GM18873 (cell line): ENCODE measurements around the gene CCDC188.
"Not testable (repeated sequence)": the region's sequence is repeated elsewhere in the genome, so short reads cannot be mapped to it uniquely, and the experiment has no call there.

ENCODE experiments used
- ATAC-seq: cut with Tn5 transposase; IDR thresholded peaks from one replicate; pipeline ENCODE4 v1.9.1; 2021; ENCODE audit warnings: mild to moderate bottlenecking, moderate library complexity, moderate number of reproducible peaks; ENCODE audit not compliant: unreplicated experiment, low FRiP score

CCDC188 gene

DNA sequence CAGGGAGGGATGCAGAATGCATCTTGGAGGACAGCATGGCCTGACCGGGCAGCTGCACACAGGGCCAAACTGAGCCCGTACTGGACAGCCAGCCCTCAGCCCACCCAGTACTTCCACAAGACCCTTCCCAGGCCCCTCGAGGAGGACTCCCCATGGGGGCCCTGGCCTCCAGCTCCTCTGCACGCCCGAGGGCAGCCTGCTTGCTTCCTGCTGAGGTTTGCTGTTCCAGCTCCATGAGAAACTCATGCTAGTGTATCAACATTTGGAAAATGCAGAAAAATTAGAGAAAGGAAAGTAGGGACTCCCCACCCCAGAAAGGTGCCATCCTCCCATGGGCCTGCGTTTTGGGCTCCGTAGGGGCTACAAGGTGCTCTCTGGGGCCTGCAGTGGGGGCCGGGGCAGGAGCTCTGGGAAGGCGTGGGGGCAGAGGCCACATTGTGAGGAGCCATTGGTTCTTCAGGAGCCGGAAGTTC is 21.3 kb upstream of the CCDC188 start:
- no peak for ATAC-seq

- ATAC-seq: no peak
Observed at GRCh38 chr22:20171288-20172140, 20.7 kb upstream of the CCDC188 start.

DNA sequence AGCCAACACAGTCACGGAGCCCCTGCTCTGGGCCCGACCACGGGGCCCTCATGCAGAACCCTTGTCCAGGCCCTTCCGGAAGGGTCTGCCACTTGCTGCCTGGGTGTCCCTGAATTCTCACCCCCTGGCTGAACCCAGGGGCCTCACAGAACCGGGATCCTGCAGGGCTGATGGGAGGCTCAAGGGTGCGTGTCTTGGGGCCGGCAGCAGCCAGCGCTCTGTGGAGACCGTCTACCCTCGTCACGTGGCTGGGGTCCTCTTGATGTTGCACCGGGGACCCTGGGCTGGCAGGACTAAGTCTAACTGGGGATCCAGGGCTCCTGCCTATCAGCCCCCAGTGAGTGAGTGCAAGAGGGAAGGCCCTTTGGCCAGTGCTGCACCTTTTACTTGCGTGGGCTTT is 19.3 kb upstream of the CCDC188 start:
- ATAC-seq: no peak

- ATAC-seq: no peak
Observed at GRCh38 chr22:20169253-20169822, 18.5 kb upstream of the CCDC188 start.

- ATAC-seq: no peak
Observed at GRCh38 chr22:20167643-20168322, 16.9 kb upstream of the CCDC188 start.

- no peak for ATAC-seq
Observed at GRCh38 chr22:20166703-20167102, 15.8 kb upstream of the CCDC188 start.

DNA sequence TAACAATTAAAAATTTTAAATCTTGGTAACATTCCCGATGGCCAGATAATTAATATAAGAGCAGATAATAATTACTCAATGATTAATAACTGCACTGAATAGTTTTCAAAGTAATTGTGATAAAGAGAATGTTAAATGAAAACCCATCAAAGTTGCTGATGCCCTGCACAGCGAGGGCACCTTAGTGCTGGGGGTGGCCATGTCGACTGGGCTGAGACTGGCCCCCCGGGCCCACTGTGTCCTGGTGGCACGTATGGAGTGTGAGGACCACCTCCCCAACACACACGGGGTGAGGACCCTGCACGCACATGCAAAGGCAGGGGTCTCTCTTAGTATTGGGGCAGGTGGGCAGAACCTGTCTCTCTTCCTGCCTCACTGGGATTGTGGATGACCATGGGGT is 15.1 kb upstream of the CCDC188 start:
- no peak for ATAC-seq

- ATAC-seq: no peak
Observed at GRCh38 chr22:20165421-20165820, 14.6 kb upstream of the CCDC188 start.

GRCh38 chr22:20164863-20165262 is 14.0 kb upstream of the CCDC188 start:
- no peak for ATAC-seq

GRCh38 chr22:20160041-20160440 is 9.2 kb upstream of the CCDC188 start:
- no peak for ATAC-seq

DNA sequence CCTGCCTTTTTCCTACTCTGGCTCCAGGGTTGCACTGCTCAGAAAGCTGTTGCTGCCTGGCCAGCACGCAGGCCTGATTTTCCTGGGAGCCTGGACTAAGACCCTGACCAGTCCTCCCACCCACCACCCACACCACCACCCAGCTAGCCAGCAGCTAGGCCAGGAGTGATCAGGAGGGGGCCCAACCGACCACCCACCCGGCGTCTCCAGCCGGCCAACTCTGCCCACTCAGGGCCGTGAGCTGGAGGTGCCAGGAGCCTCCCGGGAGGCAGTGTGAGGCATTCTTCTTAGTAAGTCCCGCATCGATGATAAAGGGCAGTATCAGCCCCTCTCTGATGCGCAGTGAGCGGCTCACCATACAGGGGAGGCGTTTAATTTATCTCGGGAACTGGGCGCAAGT is 8.7 kb upstream of the CCDC188 start:
- ATAC-seq: not testable (repeated sequence)

DNA sequence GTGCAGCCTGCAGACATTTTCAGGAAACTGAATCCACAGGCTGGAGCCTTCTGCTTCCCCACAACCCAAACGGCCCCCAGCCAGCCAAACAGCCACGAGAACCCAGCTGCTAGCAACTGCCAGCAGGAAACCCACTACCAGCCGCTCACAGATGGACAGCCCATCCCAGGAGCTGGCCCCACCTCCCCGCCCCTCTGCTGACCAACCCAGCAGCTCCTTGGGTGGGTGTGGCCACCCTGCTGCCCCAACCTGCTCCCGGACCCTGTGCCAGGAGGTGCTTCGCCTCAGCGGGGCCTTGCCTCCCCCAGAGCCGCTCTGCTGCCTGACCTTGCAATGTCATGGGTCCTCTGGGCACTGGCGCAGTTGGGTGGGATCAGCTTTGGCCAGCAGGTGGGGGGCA is 8.2 kb upstream of the CCDC188 start:
- ATAC-seq: no peak

DNA sequence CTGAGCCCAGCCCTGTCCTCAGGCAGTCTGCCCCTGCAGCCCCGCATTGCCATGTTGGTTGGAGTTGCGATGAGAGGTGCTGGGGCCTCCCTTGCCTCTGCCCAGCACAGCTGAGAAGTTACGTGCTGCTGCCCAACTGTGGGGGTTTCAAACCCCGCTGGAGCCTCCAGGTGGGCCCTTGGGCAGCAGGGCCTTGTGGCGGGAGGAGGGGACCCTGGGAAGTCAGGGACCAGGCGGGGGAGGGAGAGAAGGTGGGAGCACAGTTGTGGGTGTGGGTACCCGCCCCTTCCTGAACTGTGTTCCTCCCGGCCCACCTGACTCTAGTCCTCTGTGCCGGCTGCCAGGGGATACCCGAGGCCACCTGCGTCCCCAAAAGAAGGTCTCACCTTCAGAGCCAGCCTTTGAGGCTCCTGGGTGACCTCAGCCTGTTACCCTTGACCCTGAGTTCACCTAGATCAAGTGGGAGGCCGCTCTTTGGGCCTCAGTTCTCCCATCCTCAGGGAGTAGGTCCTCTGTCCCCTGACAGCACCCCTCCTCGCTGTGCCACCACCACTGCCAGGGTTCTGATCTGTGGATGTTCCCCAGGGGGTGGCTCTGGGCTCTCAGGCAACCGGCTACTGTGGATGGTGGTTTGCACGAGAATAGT is 7.7 kb upstream of the CCDC188 start:
- ATAC-seq: no peak

- no peak for ATAC-seq
Observed at GRCh38 chr22:20157430-20158183, 6.8 kb upstream of the CCDC188 start.

DNA sequence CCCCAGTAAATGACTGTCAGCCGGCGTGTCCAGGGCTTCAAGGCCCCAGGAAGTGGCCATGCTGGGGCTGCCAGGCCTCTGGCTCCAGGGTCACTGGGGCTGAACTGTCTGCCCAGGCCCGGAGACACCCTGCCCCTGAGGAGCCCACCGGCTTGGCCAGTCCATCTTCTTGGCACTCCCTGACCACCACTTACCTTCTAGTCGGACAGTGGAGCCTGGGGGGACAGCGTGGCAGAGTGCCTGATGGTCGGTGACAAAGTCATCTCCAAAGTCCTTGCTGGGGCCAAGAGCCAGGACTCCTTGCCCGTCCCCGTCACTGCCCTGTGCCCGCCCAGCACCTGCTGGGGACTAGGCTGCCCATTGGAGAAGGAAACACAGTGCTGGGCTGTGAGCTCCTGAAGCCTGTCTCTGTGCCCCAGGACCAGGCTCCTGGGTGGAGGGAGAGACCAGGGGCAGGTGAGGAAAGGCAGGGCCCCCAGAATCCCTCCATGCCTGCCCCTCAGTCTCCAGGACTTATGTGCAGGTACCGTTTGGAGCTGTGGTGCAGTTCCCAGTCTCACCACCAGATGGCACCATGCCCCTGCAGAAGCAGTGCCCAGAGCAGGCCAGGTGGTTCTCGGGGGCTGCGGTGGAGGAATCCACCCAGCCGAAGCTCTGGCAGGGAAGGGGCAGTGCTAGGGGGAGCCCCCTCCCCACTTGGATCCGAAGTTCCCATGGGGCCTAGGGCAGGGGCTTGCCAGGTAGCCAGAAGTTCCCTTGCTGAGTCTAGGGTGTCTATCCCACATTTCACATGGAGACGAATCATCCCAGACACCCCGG is 6.0 kb upstream of the CCDC188 start:
- no peak for ATAC-seq

DNA sequence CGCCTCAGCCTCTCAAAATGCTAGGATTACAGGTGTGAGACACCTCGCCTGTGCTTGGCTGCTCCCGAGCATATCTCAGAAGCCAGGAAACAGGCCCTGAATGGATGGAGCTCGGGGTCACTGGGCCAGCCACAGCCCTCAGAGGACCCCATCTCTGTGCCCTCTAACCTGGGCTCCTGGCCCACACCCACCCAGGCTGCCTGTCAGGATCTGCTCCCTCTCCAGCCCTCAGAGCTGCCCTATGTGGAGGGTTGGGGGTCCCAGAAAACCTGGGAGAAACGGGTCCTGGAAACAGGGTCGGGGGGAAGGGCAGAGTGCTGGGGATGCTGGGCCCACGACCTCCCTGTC is 5.2 kb upstream of the CCDC188 start:
- ATAC-seq: no peak

DNA sequence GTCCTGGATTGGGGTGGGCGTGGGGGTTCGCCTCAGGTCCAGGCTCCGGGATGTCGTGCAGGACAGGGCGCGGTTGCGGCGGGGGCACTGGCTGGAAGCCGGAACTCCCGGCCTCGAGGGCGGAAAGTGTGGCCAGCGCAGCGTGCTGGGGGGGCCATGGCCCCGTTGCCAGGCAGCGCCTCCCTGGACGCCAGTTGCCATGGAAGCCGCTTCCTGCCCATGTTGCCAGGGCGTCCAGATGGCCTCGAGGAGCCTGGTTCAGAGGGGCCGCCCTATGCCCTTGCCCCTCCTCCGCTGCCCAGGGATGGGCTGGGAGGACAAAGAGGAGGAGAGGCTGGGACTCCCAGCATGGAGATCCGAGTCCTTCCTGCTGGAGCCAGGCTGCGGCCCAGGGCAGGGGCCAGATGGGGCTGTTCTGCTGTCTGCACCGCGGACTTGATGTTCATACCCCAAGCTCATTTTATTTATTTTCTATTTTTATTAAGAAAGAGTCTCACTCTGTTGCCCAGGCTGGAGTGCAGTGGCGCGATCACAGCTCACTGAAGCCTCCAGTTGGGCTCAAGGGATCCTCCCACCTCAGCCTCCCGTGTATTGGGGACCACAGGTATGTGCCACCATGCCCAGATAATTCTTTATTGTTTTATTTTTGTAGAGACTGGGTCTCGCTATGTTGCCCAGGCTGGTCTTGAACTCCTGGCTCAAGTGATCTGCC is 4.6 kb upstream of the CCDC188 start:
- ATAC-seq: no peak

DNA sequence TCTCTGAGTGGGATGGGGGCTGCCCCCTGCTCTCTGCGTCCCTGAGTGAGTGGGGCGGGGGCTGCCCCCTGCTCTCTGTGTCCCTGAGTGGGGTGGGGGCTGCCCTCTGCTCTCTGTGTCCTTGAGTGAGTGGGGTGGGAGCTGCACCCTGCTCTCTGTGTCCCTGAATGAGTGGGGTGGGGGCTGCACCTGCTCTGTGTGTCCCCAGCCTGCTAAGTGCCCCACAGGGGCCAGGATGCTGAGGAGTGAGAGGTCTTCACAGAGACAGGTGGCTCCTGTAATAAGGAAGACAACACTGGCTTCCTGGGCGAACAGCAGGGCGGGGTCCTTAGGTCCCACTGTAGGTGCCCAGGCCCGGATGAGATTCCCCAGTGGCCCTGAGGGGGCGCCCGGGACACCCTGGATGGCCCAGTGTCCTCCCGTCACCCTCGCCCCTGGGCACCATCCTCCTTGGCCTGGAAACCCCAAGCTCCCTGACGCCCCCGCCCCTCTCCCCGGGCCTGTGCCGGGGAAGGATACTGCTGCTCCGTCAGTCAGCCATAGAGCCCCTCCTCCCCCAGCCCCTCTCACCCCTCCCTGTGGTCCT is 3.8 kb upstream of the CCDC188 start:
- no peak for ATAC-seq

DNA sequence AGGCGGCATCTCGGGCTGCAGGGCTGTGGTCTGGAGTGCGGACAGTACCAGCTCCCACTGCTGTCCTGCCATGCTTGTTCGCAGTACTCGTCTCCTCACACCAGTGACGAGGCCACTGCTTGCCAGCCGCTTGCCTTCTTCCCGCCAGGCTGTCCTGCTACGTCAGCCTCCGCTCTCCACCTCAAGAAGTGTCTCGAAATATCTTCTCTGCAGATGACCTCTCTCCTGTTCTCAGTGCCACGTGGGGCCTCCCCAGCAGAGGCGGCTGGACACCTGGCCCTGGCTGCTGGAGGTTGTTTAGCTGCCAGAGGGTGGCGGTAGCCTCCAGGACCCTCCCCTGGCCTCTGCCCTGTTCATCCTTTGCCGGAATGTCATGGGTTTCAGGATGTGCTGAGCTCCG is 3.1 kb upstream of the CCDC188 start:
- no peak for ATAC-seq
